GM18498 (cell line): ENCODE measurements around the gene SLC25A52.
"Not testable (repeated sequence)": the region's sequence is repeated elsewhere in the genome, so short reads cannot be mapped to it uniquely, and the experiment has no call there.

Source experiments
- ATAC-seq: cut with Tn5 transposase; IDR thresholded peaks from one replicate; pipeline ENCODE4 v1.9.1; 2021; ENCODE audit warnings: mild to moderate bottlenecking, moderate library complexity; ENCODE audit not compliant: unreplicated experiment

The SLC25A52 gene

DNA sequence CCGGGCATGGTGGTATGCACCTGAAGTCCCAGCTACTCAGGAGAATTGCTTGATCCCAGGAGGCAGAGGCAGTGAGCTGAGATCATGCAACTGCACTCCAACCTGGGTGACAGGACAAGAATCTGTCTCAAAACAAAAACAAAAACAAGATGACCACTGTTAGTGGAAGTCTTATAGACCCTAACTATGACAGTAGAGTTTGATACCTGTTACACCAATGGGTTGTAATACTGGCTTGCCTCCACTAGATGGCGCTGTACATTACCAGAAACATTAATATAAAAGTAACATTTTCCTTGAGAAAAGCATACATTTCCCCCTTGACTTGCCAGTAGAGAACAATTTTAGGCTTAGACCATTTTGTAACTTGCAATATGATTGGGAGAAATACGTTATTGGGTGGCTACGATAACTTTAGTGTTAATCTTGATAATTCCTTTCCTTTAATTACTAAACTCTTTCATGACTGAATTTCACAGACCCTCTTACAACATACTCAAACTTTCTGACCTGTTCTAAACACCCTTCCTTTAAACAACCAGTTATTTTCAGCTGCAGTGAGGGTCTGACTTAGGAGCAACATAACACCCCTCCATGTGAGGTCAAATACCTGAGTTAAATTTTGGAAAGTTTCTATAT is 19.5 kb downstream of the SLC25A52 start:
- no peak for ATAC-seq

DNA sequence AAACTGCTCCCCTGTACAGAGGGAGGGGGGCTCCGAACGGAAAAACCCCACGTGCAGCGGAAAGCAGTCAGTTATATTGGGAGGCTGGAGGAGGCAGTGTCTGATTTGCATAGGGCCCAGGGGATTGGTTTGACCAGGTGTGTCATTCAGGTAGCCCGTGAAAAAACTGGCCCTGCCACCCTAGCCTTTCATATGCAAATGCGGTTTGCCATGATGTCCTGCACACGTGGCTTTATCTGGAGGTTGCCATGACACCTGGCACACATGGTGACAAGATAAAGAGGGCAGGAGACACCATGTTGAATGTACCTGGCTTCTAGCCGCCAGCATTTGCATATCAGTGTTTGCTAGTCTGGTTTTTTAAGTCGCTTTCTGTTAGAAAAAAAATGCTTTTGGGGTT is 20.5 kb downstream of the SLC25A52 start:
- ATAC-seq, result no peak

DNA sequence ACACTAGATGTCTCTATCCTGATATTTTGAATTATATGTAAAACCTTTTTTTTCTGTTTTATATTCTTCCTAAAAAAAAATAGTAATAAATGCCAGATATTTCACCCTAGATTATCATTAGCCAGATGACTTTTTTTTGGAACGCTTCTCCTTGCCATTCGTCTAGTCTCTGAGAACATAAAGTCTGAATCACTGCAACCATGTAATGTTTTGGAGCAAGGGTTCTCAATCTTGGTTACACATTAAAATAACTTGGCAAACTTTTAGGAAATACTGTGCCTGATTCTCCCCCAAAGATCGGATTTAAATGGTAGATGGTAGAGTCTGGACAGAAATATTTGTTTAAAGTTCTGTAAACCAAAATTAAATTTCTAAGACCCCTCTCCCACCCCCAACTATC is 21.0 kb downstream of the SLC25A52 start:
- ATAC-seq, result no peak

DNA sequence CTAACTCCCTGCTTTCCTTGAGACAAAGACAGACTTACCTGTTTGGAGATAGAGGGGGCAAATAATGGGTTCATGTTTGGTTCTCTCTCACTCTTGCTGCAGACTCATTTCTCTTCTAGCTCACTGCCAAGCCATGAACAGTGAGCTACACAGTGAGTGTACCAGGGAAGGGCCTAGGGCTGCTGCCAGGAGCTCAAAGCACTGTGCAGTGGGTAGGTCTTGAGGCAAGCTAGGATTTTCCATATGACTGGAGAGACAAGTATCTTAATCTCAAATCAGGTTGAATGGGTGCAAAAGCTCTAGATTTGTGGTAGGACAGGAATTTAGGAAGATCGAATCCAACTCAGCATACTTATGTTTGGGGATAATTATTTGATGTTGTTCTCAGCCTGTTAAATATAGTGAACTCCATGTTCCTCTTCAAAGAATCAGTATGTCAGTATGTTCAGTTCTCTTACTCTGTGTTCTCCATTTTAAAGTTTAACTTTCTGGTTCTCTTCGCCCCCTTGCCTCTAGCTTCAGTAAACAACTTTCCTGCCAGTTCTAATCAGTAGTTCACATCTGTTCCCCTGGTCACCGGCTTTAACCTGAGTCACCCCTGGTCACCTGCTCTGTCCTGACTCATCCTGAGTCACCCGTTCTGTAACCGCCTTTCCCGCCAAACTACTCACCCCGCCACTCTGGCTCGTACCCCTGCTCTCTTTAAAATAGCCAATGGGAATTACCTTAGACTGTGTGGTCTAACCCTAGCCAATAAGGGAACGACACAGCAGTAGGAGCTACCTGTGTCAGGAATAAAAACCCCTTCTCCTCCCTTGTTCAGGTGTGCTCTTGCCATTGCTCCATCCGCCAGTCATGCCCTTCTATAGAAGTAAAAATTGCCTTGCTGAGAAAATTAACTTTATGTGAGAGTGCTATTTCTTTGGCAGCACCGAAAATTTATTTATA is 21.9 kb downstream of the SLC25A52 start:
- no peak for ATAC-seq

DNA sequence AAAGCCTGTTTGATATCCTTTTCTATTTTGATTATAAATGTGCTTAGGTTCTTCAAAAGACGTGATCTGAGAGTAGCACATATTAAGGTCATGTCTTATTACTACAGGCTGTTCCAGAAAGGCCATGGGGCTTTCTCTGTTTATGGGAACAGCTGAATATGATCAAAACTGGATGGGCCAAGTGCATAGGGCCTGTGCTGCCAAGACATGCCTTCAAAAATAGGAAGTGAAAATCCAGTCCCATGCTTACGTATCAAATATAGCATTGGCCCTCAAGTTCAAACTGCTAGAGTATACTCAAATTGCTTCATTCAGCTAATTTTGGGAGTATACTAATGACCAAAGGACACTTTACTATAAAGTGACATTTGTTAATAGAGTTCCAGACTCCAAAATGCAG is 24.1 kb downstream of the SLC25A52 start:
- ATAC-seq, result peak; percentile 81

DNA sequence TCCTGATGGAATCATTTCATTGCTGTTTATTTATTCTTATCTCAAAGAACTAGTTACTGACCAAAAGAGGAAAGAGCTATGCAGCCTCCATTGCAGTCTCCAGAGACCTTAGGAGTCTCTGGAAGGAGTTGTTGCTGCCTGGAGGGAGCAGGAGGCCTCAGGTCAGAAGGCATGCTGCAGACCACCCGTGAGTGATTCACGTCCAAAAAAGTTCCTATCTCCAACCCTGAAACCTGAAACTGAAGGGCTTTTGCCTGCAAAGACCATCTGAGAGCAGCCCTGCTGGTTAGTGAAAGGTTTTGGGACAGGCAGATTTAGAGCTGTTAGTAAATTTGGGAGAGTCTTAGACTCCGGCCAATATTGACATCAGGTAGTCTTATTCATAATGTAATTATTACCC is 29.1 kb downstream of the SLC25A52 start:
- ATAC-seq, result no peak

DNA sequence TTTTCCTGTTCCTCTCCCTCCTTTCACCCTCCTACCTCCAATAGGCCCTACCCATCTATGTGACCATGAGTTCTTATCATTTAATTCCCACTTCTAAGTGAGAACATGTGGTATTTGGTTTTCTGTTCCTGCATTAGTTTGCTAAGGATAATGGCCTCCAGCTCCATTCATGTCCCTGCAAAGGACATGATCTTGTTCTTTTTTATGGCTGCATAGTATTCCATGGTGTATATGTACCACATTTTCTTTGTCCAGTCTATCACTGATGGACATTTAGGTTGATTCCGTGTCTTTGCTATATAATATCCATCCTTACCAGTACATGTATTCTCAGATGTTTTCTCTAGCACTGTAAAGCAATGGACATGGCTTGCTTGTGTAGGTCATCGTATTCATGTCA is 31.5 kb downstream of the SLC25A52 start:
- not testable (repeated sequence) for ATAC-seq

DNA sequence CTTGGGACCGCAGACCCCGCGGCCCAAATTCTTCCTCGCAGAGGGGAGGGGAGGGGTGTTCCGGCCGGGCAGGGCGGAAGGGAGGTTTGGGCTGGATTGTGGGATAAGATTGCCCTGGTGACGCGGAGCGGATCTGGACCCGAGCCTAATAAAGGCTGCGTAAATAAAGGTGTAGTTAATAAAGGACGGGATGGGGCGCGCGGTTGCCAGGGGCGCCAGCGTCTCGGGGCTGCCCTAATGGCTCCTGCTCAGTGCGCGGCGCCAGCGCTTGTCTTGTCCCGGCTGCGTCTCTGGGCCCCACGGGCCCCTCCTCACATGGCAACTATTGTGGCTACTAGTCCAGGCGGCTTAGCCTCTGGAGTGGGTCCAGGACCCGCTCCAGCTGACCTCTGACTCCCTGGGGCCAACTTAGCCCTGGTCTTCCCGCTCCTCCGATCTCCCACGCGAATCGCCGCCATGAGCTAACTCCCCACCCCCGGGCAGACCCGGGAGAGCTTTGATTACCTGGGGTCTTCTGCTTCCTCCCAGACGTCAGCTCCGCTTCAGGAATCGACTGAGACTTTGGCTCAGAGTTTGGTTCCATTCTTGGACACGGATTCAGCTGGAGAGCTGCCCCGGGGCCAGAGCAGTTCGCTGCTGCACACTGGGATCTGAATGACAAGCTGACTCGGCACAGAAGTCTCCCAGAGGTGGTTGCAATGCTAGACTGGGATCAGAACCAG is 36.5 kb downstream of the SLC25A52 start:
- ATAC-seq, result no peak

DNA sequence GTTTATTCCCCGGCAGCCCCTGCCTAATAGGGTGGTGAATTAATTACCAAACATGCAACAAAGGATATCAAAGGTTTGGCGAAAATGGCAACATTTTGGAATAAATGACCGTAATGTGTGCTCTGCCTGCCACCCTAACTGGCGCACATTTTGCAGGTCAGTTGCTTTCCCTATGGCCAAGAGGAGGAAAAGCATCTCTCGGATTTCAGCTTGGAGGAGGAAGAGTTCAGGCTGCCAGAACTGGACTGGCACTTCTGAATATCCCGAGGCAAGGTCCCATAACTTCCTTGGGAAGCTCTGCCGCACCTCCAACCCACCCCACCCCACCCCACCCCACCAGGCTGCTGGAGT is 37.1 kb downstream of the SLC25A52 start:
- no peak for ATAC-seq

DNA sequence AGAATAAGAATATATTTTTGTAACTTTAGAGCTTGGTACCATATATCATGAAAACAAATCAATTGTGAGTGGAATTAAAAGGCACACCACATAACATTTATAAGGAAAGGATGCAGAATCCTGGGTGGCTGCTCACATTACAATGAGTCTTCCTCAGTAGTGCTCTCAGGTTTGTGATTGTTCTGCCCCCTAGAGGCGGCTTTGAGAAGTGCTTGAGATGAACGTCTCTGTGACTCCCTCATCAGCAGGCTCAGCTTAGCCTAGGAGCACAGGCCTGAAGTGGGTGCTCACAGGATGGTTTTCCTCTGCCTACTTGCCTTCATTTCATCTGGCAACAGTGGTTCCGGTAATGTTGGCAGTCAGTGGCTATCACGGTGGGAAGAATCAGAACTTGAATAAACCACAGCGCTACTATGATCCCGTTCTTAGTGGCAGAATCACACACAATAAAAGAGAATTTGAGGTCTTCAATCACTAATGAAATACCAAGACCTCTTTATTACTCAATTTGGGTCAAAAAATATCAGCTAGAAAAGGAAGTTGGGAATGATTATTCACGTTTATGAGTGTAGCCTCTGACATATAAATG is 38.2 kb downstream of the SLC25A52 start:
- ATAC-seq, result peak; percentile 95

DNA sequence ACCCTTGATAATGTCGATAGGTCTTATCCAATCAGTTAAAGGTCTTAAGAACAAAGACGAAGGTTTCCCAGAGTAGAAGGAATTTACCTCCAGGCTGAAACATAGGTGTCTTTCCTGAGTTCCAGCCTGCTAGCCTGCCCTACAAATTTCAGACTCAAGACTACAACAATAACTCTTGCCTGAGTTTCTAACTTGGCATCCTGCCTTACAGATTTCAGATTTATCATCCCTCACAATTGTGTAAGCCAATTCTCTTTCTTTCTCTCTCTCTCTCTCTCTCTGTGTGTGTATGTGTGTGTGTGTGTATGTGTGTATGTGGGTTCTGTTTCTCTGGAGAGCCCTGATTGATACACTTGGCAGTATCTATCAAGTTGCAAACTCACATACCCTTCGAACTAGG is 39.1 kb downstream of the SLC25A52 start:
- no peak for ATAC-seq

DNA sequence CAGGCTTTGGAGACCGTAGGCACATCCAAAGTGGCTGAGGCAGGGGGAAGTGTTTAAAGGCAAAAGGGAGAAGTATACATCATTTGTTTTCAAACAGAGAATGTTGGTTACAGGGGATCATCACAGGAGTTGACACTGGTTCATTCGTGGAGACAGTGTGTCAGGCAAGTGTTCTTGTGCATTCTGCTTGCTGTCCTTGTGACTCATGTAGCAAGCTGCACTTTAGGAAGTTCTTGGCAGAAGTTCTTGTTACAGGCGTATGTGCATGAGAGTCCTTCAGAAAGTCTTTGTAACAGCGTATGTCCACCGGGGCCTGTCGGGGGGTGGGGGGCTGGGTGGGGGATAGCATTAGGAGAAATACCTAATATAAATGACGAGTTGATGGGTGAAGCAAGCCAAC is 39.8 kb downstream of the SLC25A52 start:
- no peak for ATAC-seq

DNA sequence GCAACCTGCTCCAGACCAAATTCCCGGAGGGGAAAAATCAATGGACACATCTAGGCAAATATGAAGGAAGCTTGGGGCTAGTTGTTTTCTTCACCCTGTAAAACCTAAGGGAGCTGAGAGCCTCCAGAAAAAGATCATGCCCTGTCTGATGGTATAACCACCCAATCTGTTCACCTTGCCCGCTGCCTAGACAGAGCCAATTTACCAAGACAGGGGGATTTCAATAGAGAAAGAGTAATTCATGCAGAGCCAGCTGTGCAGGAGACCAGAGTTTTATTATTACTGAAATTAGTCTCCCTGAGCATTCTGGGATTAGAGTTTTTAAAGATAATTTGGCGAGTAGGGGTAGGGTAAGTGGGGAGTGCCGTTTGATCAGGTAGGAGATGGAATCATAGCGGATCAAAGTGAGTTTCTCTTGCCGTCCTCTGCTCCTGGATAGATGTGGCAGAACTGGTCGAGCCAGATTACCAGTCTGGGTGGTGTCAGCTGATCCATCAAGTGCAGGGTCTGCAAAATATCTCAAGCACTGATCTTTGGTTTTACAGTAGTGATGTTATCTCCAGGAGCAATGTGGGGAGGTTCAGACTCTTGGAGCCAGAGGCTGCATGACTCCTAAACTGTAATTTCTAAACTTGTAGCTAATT is 41.2 kb downstream of the SLC25A52 start:
- no peak for ATAC-seq

DNA sequence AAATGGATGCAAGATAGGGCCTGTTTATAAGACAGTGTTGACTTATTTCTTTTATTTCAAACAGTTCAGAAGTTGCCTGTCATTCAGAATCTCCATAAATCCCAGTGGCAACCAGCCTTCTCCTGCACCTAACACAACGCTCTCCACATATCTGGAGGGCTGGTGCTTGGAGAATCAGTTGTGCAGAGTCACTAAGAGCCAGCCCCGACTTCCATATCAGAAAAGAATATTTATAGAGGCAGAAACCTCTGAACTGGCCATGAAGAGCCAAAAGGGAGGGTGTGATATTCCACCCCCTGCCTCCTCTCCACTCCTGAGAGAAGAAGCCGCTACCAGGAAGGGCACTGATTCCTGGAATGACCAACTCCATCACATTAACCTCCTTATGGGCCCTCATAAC is 42.3 kb downstream of the SLC25A52 start:
- no peak for ATAC-seq

DNA sequence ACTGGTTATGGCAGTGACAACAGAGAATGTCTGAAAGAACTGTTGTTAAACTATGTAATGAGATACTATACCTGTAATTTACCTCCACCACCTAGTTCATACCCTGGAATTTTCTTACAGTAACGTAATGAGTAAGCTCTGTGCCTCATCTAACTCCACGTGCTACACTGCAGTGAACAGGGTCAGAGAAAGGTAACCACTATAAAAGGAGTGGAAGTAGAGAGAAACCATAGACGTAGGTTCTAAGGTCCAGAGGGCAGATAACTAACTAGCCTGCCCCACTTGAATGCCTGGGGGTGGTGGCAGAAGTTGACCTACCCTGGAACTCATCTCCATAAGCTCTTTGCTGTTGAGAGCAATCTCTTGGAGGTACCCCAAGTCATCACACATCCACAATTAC is 44.3 kb downstream of the SLC25A52 start:
- no peak for ATAC-seq

DNA sequence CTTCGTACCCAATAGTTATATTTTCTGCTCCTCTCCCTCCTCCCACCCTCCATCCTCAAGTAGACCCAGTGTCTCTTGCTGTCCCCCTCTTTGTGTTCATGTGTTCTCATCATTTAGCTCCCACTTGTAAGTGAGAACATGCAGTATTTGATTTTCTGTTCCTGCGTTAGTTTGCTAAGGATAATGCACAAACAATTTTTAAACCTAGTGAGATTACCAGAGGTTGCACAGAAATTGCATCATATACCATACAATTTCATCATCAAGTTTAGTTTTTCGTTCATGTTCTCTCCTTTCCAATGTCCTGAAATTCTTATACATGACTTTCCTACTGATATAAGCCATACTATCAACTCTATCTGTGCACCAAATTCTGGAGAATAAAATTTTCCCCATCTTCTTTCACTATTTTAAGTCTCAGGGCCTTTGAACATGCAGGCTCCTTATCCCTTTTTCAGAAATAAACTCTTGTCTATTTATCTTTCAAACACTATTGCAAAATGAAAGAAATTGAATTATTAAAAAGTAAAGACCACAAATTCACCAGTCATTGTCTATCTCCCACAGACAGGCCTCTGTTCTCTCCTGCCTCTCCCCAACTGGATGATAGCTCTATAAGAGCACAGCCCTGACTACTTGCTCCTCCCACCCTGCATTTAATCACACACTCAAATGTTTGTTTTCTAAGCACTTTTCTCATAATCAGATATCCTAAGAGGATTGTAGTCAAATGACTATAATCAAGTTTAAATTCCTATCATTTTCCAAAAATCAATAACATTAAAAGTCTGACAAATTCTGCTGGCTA is 49.1 kb downstream of the SLC25A52 start:
- no peak for ATAC-seq

DNA sequence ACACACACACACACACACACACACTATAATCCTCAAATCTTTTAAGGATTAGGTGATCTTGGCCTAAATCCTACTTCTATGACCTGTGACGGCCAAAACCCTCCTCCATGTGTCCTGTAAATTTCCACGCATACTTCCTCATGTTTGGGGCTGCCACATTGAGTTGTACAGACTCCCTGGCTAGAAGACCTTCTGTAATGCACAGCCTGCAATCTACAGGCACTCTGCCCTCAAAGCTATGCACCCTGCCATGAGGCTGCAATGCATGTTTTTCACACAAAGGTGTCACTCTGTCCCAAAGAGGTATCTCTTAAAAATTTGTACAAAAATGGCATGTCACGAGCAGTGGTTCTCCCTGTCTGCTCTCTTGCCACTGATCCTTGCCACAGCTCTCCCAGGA is 49.9 kb downstream of the SLC25A52 start:
- ATAC-seq, result peak; percentile 56
